Nucleus accumbens (tissue), 56 donors: Measurements from ENCODE around the gene VMAC.
A peak's percentile ranks its signal among the peaks of the same experiment; 100 is the strongest.
"Not testable (repeated sequence)": the region's sequence is repeated elsewhere in the genome, so short reads cannot be mapped to it uniquely, and the experiment has no call there.

ENCODE experiments used
- DNase-seq, 56 donors: peaks; one replicate each; lab custom pipeline; 2025; lab: John Stamatoyannopoulos, UW

VMAC gene

GRCh38 chr19:5883157-5883873 is 21.4 kb upstream of the VMAC start:
- not testable (repeated sequence) for DNase-seq

GRCh38 chr19:5884065-5884811 is 20.4 kb upstream of the VMAC start:
- DNase-seq: not testable (repeated sequence)

- no peak for DNase-seq
These were observed 15.2 kb upstream of the VMAC start for GRCh38 chr19:5889288-5889971.

GRCh38 chr19:5890099-5890498 is 14.6 kb upstream of the VMAC start:
- DNase-seq: no peak

GRCh38 chr19:5891572-5891937 is 13.1 kb upstream of the VMAC start:
- no peak for DNase-seq

- DNase-seq: peak in 10 of 56 donors; percentile 2 to 57 (median 18)
These were observed 12.5 kb upstream of the VMAC start for GRCh38 chr19:5891938-5892771.

- DNase-seq: no peak
These were observed 11.8 kb upstream of the VMAC start for GRCh38 chr19:5892772-5893275.

- no peak for DNase-seq
These were observed 11.3 kb upstream of the VMAC start for GRCh38 chr19:5893296-5893903.

GRCh38 chr19:5893907-5894703 is 10.6 kb upstream of the VMAC start:
- no peak for DNase-seq

GRCh38 chr19:5894704-5895349 is 9.8 kb upstream of the VMAC start:
- DNase-seq: no peak

GRCh38 chr19:5895409-5895808 is 9.3 kb upstream of the VMAC start:
- no peak for DNase-seq

- DNase-seq: no peak
These were observed 8.8 kb upstream of the VMAC start for GRCh38 chr19:5895890-5896289.

GRCh38 chr19:5896365-5897076 is 8.2 kb upstream of the VMAC start:
- DNase-seq: no peak

- no peak for DNase-seq
These were observed 7.3 kb upstream of the VMAC start for GRCh38 chr19:5897189-5897969.

GRCh38 chr19:5899728-5900526 is 4.7 kb upstream of the VMAC start:
- no peak for DNase-seq

GRCh38 chr19:5900976-5901375 is 3.7 kb upstream of the VMAC start:
- no peak for DNase-seq
